NCI-H128 (cell line): ENCODE measurements around the gene SCRN2.

Experiments
- DNase-seq: peaks from one replicate; lab custom pipeline; 2025; ENCODE audit not compliant: unreplicated experiment; lab: John Stamatoyannopoulos, UW

The SCRN2 gene

GRCh38 chr17:47807421-47807820, 33.7 kb downstream of the SCRN2 start:
- no peak for DNase-seq

GRCh38 chr17:47806913-47807255, 34.2 kb downstream of the SCRN2 start:
- no peak for DNase-seq

GRCh38 chr17:47806026-47806912, 34.8 kb downstream of the SCRN2 start:
- no peak for DNase-seq

- no peak for DNase-seq
Measured at GRCh38 chr17:47804461-47804860, 36.6 kb downstream of the SCRN2 start.

- DNase-seq = no peak
Measured at GRCh38 chr17:47803751-47804150, 37.3 kb downstream of the SCRN2 start.

- no peak for DNase-seq
Measured at GRCh38 chr17:47803201-47803600, 37.9 kb downstream of the SCRN2 start.

GRCh38 chr17:47802341-47803022, 38.6 kb downstream of the SCRN2 start:
- peak; percentile 18 for DNase-seq

- no peak for DNase-seq
Measured at GRCh38 chr17:47801906-47802305, 39.2 kb downstream of the SCRN2 start.

- DNase-seq = no peak
Measured at GRCh38 chr17:47801176-47801765, 39.8 kb downstream of the SCRN2 start.

GRCh38 chr17:47800686-47801085, 40.4 kb downstream of the SCRN2 start:
- DNase-seq = no peak

GRCh38 chr17:47797797-47798196, 43.3 kb downstream of the SCRN2 start:
- DNase-seq = no peak

- no peak for DNase-seq
Measured at GRCh38 chr17:47792979-47793378, 48.1 kb downstream of the SCRN2 start.

GRCh38 chr17:47792457-47792856, 48.6 kb downstream of the SCRN2 start:
- no peak for DNase-seq

- DNase-seq = no peak
Measured at GRCh38 chr17:47791025-47791424, 50.0 kb downstream of the SCRN2 start.

GRCh38 chr17:47789611-47790561, 51.2 kb downstream of the SCRN2 start:
- no peak for DNase-seq
